HG03565 (cell line): ENCODE results near the gene ZNG1A.
A peak's percentile ranks its signal among the peaks of the same experiment; 100 is the strongest.
"Not testable (repeated sequence)": the region's sequence is repeated elsewhere in the genome, so short reads cannot be mapped to it uniquely, and the experiment has no call there.

Experiments used
- ATAC-seq: cut with Tn5 transposase; IDR thresholded peaks from one replicate; pipeline ENCODE4 v1.9.1; 2021; ENCODE audit warnings: mild to moderate bottlenecking, moderate library complexity; ENCODE audit not compliant: unreplicated experiment

Gene ZNG1A

GRCh38 chr9:178970-179383, at the start of gene ZNG1A:
TSS of gene ZNG1A (minus strand) at chr9:179056. CDS start at chr9:178969, 87 bp downstream.
- not testable (repeated sequence) for ATAC-seq

- no peak for ATAC-seq
Measured at GRCh38 chr9:227860-228259, 49.0 kb upstream of the ZNG1A start.

GRCh38 chr9:224582-225520, 46.0 kb upstream of the ZNG1A start:
- ATAC-seq: no peak

GRCh38 chr9:224026-224425, 45.2 kb upstream of the ZNG1A start:
- ATAC-seq: no peak

GRCh38 chr9:223152-223551, 44.3 kb upstream of the ZNG1A start:
- no peak for ATAC-seq

GRCh38 chr9:221989-222776, 43.3 kb upstream of the ZNG1A start:
- ATAC-seq: no peak

GRCh38 chr9:219670-220365, 41.0 kb upstream of the ZNG1A start:
- no peak for ATAC-seq

GRCh38 chr9:219036-219435, 40.2 kb upstream of the ZNG1A start:
- not testable (repeated sequence) for ATAC-seq

GRCh38 chr9:217950-218349, 39.1 kb upstream of the ZNG1A start:
- ATAC-seq: no peak

GRCh38 chr9:216866-217265, 38.0 kb upstream of the ZNG1A start:
- no peak for ATAC-seq

- no peak for ATAC-seq
Measured at GRCh38 chr9:215631-216155, 36.8 kb upstream of the ZNG1A start.

- peak; percentile 70 for ATAC-seq
Measured at GRCh38 chr9:214648-215493, 36.0 kb upstream of the ZNG1A start, which contains the start of gene DOCK8. TSS of gene DOCK8 (plus strand) at chr9:214865. CDS start at chr9:214977, 112 bp downstream.

GRCh38 chr9:214351-214647, 35.4 kb upstream of the ZNG1A start:
- ATAC-seq: no peak

GRCh38 chr9:213901-214300, 35.0 kb upstream of the ZNG1A start:
- ATAC-seq: not testable (repeated sequence)

- ATAC-seq: no peak
Measured at GRCh38 chr9:212297-212696, 33.4 kb upstream of the ZNG1A start.

GRCh38 chr9:211557-211956, 32.7 kb upstream of the ZNG1A start:
- no peak for ATAC-seq

GRCh38 chr9:211036-211435, 32.2 kb upstream of the ZNG1A start:
- ATAC-seq: no peak

GRCh38 chr9:209143-209758, 30.4 kb upstream of the ZNG1A start:
- no peak for ATAC-seq

- no peak for ATAC-seq
Measured at GRCh38 chr9:206481-206880, 27.6 kb upstream of the ZNG1A start.

- ATAC-seq: not testable (repeated sequence)
Measured at GRCh38 chr9:199601-200000, 20.7 kb upstream of the ZNG1A start.
